Heart right ventricle (tissue), 16 donors: ENCODE measurements around the gene SUSD3. TPM values are rescaled to one million over a fixed set of nuclear protein-coding genes. Genes with fewer than 3 reads are reported as not detected.
A peak's percentile ranks its signal among the peaks of the same experiment; 100 is the strongest.

Experiments
- ATAC-seq, 8 donors: fragments of 200-7000 bp; cut with Tn5 transposase; one replicate each; pipeline ENCODE4 v1.9.1; 2020; ENCODE audit warnings: mild to moderate bottlenecking in 8 of 8, moderate library complexity in 8 of 8, moderate number of reproducible peaks in 1 of 8
- DNase-seq, 2 donors: peaks; one replicate each; pipeline ENCODE4 v3.0.0-alpha.2; 2020
- H3K27ac ChIP-seq, 10 donors: fragments of 200-600 bp; sonication (generic) in 2 of 10; one replicate each; pipeline versions ENCODE4 v1.5.0 to v1.8.0; 2020 to 2022; ENCODE audit warnings: mild to moderate bottlenecking in 3 of 10
- H3K27me3 ChIP-seq, 7 donors: fragments of 200-600 bp; one replicate each; pipeline ENCODE4 v1.8.0; 2021 to 2022; ENCODE audit warnings: mild to moderate bottlenecking in 2 of 7
- H3K36me3 ChIP-seq, 9 donors: fragments of 200-600 bp; sonication (generic) in 1 of 9; one replicate each; pipeline versions ENCODE4 v1.5.0 to v1.8.0; 2020 to 2022; ENCODE audit warnings: mild to moderate bottlenecking in 2 of 9
- H3K4me1 ChIP-seq, 9 donors: fragments of 200-600 bp; sonication (generic) in 1 of 9; one replicate each; pipeline versions ENCODE4 v1.5.0 to v1.8.0; 2020 to 2022; ENCODE audit warnings: mild to moderate bottlenecking in 4 of 9
- H3K4me3 ChIP-seq, 10 donors: fragments of 200-600 bp; sonication (generic) in 2 of 10; one replicate each; pipeline versions ENCODE4 v1.5.0 to v1.8.0; 2020 to 2022; ENCODE audit warnings: mild to moderate bottlenecking in 7 of 10, moderate library complexity in 2 of 10
- H3K9me3 ChIP-seq, 11 donors: fragments of 200-600 bp in 10 of 11; sonication (generic) in 2 of 11; one replicate each; pipeline versions ENCODE4 v1.5.0 to v1.8.0; 2013 to 2022; ENCODE audit warnings: mild to moderate bottlenecking in 2 of 11, control low read depth in 1 of 11, moderate library complexity in 1 of 11
- WGBS, 2 donors: extraction: QIAGEN DNeasy Blood & Tissue Kit; methylation state at CpG; one replicate each; pipeline ENCODE4 v1.1.7; 2013; ENCODE audit warnings: inconsistent platforms in 1 of 2; 5-methylcytosine and 5-hydroxymethylcytosine counted together
- intact Hi-C, 10 donors: fragments of 100-400 bp; cut with DNase I; formaldehyde crosslinking; loops; one replicate each; pipeline versions ENCODE4 v1.11.1 to v1.14.2; 2022
- polyA plus RNA-seq, 2 donors: library from polyadenylated mRNA; stranded (reverse); fragments of 200-250 nt; gene quantifications; one replicate each; pipeline ENCODE4 v1.2.3, GENCODE V29; 2013
- total RNA-seq, 10 donors: library from RNA; stranded (reverse); fragmentation: NEBNext Ultra II Directional in 3 of 10; extraction: Animal tissue kit (Norgen Biotek cat#: 25700) in 3 of 10; gene quantifications; one replicate each; pipeline versions ENCODE4 v1.2.1 to v1.2.4, GENCODE V29; 2021 to 2023
- TF ChIP-seq, protein P1 (sequence below), 9 donors: fragments of 200-600 bp; sonication (generic) in 2 of 9; IDR thresholded peaks; one replicate each; pipeline versions ENCODE4 v1.5.0 to v1.8.0; 2021 to 2022; ENCODE audit warnings: antibody characterized with exemption in 9 of 9, mild to moderate bottlenecking in 5 of 9, moderate library complexity in 1 of 9
- donor health status: Arrhythmogenic right ventricular cardiomyopathy.
- donor health status: ischemic (EF 13 %, LVEDD 7.1; RV severe dilation, severe dysfunction).
- donor health status: healthy with polysubstance abuse.
- donor health status: DM: no; HTN: yes; CAD: no.
- donor health status: DM: no; HTN: no; CAD: no.
- donor health status: ischemic (EF 25% LVEDD 6.9; RV normal size, moderate dysfunction).
- donor health status: ischemic (EF 25% LVEDD 5.7; RV mildly dilated, moderate dysfunction).
- donor health status: healthy.
- donor health status: DM: yes; HTN: yes; CAD: no.
- donor health status: Ischemic cardiomyopathy.
- donor health status: ischemic (EF 35%, LVEDD 5.7; RV mildly dilated, moderate dysfunction).
- donor health status: nonischemic (EF 11% LVEDD 7.7; RV severe dilation, severe dysfunction).
- donor health status: DM: yes; HTN: yes; CAD: no.
- donor health status: PGD.
- donor health status: ischemic (EF 29% LVEDD 5.4; RV normal size, mild dysfunction).
- donor health status: nonischemic (EF 23%, LVEDD 6.1; RV moderate dilation, normal function).

The SUSD3 gene
- total and polyA plus RNA-seq, 12 donors, result 0.40 to 2.1 (median 0.79) TPM; not detected in 1

DNA sequence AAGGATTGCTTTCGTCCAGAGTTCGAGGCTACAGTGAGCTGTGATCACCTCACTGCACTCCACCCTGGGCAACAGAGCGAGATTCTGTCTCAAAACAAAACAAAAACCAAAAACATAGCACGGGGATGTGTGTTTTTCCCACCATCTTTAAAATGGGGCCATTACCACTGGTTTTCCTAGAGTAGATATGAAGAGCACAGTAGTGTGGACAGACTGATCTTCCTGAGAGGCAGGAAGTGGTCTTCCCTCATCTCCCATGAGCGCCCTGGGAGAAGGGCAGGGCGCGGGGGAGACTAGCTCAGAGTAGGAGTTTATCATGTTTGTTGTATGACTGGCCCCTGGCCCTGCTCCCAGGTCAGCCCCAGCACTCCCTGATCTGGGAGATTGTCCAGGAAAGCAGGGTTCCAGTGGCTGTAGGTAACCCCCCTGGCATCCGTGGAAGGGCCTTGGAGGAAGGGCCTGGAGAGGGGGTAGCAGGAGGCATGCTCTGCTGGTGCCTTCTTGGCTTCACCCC is 2.3 kb downstream of the SUSD3 start:
- intact Hi-C loops, result loop anchor here in 1 of 10 donors (10.0 kb wide), 1 partner anchor 56 kb away; no protein-coding TSS in a partner anchor
- WGBS, 2 donors, result 83 to 85% methylated on average over 8 of the region's 8 CpGs
- no peak for ATAC-seq
- H3K27me3 ChIP-seq, result peaks cover 0 to 19% (median 0%) of the 10 kb centered on the region in 7 donors
- DNase-seq, result no peak
- peak overlapping the region in 1 of 10 donors; percentile 5 for H3K27ac ChIP-seq
- H3K36me3 ChIP-seq, result no peaks in the 10 kb centered on the region
- no peak overlapping the region for H3K4me3 ChIP-seq
- TF ChIP-seq, protein P1, sequence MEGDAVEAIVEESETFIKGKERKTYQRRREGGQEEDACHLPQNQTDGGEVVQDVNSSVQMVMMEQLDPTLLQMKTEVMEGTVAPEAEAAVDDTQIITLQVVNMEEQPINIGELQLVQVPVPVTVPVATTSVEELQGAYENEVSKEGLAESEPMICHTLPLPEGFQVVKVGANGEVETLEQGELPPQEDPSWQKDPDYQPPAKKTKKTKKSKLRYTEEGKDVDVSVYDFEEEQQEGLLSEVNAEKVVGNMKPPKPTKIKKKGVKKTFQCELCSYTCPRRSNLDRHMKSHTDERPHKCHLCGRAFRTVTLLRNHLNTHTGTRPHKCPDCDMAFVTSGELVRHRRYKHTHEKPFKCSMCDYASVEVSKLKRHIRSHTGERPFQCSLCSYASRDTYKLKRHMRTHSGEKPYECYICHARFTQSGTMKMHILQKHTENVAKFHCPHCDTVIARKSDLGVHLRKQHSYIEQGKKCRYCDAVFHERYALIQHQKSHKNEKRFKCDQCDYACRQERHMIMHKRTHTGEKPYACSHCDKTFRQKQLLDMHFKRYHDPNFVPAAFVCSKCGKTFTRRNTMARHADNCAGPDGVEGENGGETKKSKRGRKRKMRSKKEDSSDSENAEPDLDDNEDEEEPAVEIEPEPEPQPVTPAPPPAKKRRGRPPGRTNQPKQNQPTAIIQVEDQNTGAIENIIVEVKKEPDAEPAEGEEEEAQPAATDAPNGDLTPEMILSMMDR (IDR thresholded peaks at IDR 0.05), result no peak
- peaks cover 0 to 79% (median 23%) of the 10 kb centered on the region in 9 donors for H3K4me1 ChIP-seq
- no peaks in the 10 kb centered on the region for H3K9me3 ChIP-seq

DNA sequence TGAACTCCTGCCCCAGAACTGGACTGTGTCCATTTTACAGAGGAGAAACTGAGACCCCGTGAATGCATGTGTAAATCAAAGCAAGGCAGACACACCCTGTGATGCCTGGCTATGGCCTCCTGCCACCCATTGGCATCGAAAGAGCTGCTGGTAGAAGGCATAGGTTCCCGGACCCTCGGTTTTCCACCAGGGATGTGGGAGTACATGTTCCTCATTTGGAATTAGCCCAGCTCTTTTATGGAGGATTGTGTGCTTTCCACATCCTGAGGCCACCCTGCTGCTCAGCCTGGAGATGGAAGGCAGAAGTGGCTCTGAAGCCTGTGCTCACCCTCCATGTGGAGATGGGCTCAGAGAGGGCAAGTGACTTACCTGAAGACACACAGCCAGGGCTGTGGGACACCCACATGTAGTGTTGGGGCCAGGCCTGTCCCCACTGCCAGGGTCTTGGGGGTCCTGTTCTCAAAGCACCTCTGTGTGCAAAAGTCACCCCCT is 2.8 kb downstream of the SUSD3 start:
- H3K9me3 ChIP-seq, result no peaks in the 10 kb centered on the region
- H3K27ac ChIP-seq, result peak overlapping the region in 1 of 10 donors; percentile 45
- intact Hi-C loops, result loop anchor here in 1 of 10 donors (10.0 kb wide), 1 partner anchor 57 kb away; no protein-coding TSS in a partner anchor
- H3K4me1 ChIP-seq, result peaks cover 0 to 82% (median 23%) of the 10 kb centered on the region in 9 donors
- ATAC-seq, result no peak
- no peak for DNase-seq
- H3K36me3 ChIP-seq, result no peaks in the 10 kb centered on the region
- WGBS, 2 donors, result 89 to 91% methylated on average over 4 of the region's 4 CpGs
- peaks cover 0 to 19% (median 0%) of the 10 kb centered on the region in 7 donors for H3K27me3 ChIP-seq
- TF ChIP-seq, protein P1 (IDR thresholded peaks at IDR 0.05), result no peak
- H3K4me3 ChIP-seq, result no peak overlapping the region

DNA sequence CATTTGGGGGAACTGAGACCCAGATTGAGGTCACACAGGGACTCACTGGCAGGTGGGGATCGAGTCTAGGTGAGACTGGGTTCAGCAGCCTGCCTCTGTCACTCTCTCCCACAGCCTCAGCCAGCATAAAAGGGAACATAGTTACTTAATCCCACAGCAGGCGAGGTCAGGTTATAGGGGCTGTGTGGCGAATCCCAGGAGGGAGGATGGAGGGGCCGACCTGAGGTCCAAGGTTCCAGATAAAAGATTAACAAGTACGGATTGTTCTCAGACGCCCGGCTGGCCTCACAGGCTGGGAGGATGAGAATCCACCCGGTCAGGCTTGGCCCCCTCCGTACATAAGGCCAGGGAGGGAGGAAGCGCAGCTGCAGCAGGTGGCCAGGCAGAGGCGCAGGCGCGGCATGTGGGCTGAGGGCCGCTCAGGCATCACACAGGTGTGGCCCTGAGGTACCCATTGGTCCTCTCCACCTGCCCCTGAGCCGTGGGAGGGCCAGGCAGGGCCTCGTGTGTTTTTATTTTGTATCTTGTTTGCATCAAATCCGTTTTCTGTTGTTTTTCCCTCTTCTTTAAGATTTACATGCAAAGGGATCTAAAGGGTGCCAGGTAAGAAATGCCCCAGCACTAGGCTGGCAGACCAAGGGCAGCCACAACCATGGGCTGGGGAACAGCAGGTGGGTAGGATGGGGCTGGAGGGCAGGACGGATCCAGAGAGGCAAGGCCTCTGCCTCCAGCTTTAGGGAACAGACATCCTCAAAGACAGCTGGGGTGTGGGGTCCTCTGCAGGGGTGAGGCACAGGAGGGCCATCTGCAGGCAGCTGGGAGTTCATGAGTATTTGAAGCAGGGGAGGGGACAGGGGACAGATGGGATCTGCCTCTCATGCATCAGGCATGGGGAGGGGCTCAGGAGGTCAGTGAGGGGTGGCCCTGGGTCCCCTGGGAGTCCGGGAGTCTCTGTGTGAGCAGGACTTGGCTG is 3.6 kb downstream of the SUSD3 start:
- H3K4me3 ChIP-seq, result no peak overlapping the region
- WGBS, 2 donors, result 80 to 83% methylated on average over 19 of the region's 19 CpGs
- intact Hi-C loops, result loop anchor here in 1 of 10 donors (10.0 kb wide), 1 partner anchor 57 kb away; no protein-coding TSS in a partner anchor
- TF ChIP-seq, protein P1 (IDR thresholded peaks at IDR 0.05), result no peak
- ATAC-seq (no peak), DNase-seq (no peak)
- no peaks in the 10 kb centered on the region for H3K36me3 ChIP-seq
- H3K9me3 ChIP-seq, result no peaks in the 10 kb centered on the region
- H3K27me3 ChIP-seq, result peaks cover 0 to 19% (median 0%) of the 10 kb centered on the region in 7 donors
- H3K27ac ChIP-seq, result peak overlapping the region in 1 of 10 donors; percentile 45
- peaks cover 0 to 82% (median 23%) of the 10 kb centered on the region in 9 donors for H3K4me1 ChIP-seq
